PFSK-1 (cell line): ENCODE data around the gene SPDYE4.

Experiments
- FOXP2 ChIP-seq: optimal IDR thresholded peaks from 2 replicates; pipeline ENCODE3; 2011; ENCODE audit warnings: borderline replicate concordance, control low read depth, inconsistent platforms; ENCODE audit not compliant: insufficient read depth; ENCODE audit errors: extremely low read length, extremely low read depth
- POLR2AphosphoS5 ChIP-seq: IDR thresholded peaks from 2 replicates; pipeline ENCODE4 v1.6.1; 2012; ENCODE audit warnings: low read depth, mild to moderate bottlenecking, control low read depth, low read length, moderate library complexity
- REST ChIP-seq, 2 experiments: IDR thresholded peaks; 2 replicates each; pipeline versions ENCODE4 v1.6.1 to v1.8.0; 2011 to 2012; ENCODE audit warnings: low read depth in 2 of 2, low read length in 2 of 2, control low read depth in 1 of 2, inconsistent platforms in 1 of 2, mild to moderate bottlenecking in 1 of 2, moderate library complexity in 1 of 2; ENCODE audit not compliant: insufficient read depth in 1 of 2
- SIN3A ChIP-seq: IDR thresholded peaks from 2 replicates; pipeline ENCODE4 v1.6.1; 2012; ENCODE audit warnings: mild to moderate bottlenecking, low read length, moderate library complexity, borderline replicate concordance; ENCODE audit not compliant: insufficient read depth
- TAF1 ChIP-seq: IDR thresholded peaks from 2 replicates; pipeline ENCODE4 v1.6.1; 2012; ENCODE audit warnings: low read length, control low read depth, borderline replicate concordance; ENCODE audit not compliant: insufficient read depth

The SPDYE4 gene

GRCh38 chr17:8782176-8782575 lies 23.8 kb upstream of the SPDYE4 start:
- no peak for TF ChIP-seq TAF1
- TF ChIP-seq FOXP2 = no peak
- TF ChIP-seq POLR2AphosphoS5 = no peak
- no peak for TF ChIP-seq SIN3A
- no peak for TF ChIP-seq REST (IDR thresholded peaks at IDR 0.05; ENCODE audit: insufficient read depth in 1 of 2, low read depth in 2 of 2, low read length in 2 of 2)

GRCh38 chr17:8781776-8782175 lies 23.4 kb upstream of the SPDYE4 start:
- TF ChIP-seq SIN3A = no peak
- no peak for TF ChIP-seq TAF1
- no peak for TF ChIP-seq FOXP2
- TF ChIP-seq POLR2AphosphoS5 = no peak
- TF ChIP-seq REST (IDR thresholded peaks at IDR 0.05; ENCODE audit: insufficient read depth in 1 of 2, low read depth in 2 of 2, low read length in 2 of 2) = no peak

GRCh38 chr17:8776881-8777280 lies 18.5 kb upstream of the SPDYE4 start:
- TF ChIP-seq REST (IDR thresholded peaks at IDR 0.05; ENCODE audit: insufficient read depth in 1 of 2, low read depth in 2 of 2, low read length in 2 of 2) = no peak
- TF ChIP-seq FOXP2 = no peak
- TF ChIP-seq POLR2AphosphoS5 = no peak
- no peak for TF ChIP-seq SIN3A
- TF ChIP-seq TAF1 = no peak

- no peak for TF ChIP-seq TAF1
- no peak for TF ChIP-seq SIN3A
- no peak for TF ChIP-seq POLR2AphosphoS5
- no peak for TF ChIP-seq REST (IDR thresholded peaks at IDR 0.05; ENCODE audit: insufficient read depth in 1 of 2, low read depth in 2 of 2, low read length in 2 of 2)
- no peak for TF ChIP-seq FOXP2
Measured at GRCh38 chr17:8776248-8776647, 17.9 kb upstream of the SPDYE4 start.

GRCh38 chr17:8766731-8767130 lies 8.4 kb upstream of the SPDYE4 start:
- TF ChIP-seq REST (IDR thresholded peaks at IDR 0.05; ENCODE audit: insufficient read depth in 1 of 2, low read depth in 2 of 2, low read length in 2 of 2) = no peak
- TF ChIP-seq FOXP2 = no peak
- no peak for TF ChIP-seq POLR2AphosphoS5
- TF ChIP-seq TAF1 = no peak
- TF ChIP-seq SIN3A = no peak
